Measurements from ENCODE around the gene SHANK1.

SHANK1 gene

DNA sequence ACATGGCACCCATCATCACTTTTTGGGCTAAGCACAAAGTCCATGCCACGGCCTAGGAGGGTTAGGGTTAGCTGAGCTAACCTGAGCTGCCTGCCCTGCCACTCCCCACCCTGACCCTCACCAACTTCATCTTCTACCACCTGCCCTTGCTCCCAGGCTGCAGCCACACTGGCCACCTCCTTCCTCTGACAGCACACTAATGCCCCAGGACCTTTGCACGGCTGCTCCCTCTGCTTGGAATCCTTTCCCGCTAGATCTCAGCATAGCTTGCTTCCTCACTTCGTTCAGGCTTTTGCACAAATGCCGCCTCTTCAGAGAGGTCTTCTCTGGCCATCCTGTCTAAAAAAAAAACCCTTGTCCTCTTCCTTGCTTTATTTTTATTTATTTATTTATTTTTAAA, 13.2 kb downstream of the SHANK1 start:
- H3K4me3 ChIP-seq (ENCODE audit: low read depth, low read length): no peak overlapping the region
- ChIA-PET POLR2A (no interaction called here), CTCF (interaction anchor here (0.9 to 7.1 kb wide), 6 partner anchors 10 to 168 kb away, joined by 3 to 75 read pairs (median 12); partner anchors contain the start of gene CLEC11A)
- no peak for DNase-seq (ENCODE audit: low read depth, low spot score)
- no peak for TF ChIP-seq CTCF (IDR thresholded peaks at IDR 0.05; ENCODE audit: insufficient read depth, low read length, missing control alignments)

DNA sequence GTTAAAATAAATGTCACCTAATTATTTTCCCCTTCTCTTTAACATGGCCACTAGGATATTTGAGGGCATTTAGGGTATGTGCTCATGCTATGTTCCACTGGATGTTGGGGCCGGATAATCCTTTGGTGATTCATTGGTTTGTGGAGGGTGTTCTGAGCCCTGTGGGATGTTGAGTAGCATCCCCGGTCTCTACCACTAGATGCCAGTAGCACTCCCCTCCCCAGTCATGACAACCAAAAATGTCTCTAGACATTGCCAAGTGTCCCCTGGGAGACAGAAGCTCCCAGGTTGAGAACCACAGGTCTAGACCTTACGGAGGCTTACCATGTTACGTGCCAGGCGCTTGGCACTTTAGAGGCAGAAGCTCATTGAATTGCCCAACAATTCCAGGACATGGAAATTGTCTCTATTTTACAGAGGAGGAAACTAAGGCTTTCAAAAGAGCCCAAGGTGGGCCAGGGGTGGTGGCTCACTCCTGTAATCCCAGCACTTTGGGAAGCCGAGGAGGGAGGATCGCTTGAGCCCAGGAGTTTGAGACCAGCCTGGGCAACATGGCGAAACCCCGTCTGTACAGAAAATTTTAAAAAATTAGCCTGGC, 14.1 kb downstream of the SHANK1 start:
- no peak for DNase-seq (ENCODE audit: low read depth, low spot score)
- POLR2A ChIA-PET: interaction anchor here (0.7 kb wide), 1 partner anchor 19 kb away, joined by 4 read pairs; no protein-coding TSS in a partner anchor
- CTCF ChIA-PET: interaction anchor here (0.7 to 7.1 kb wide), 18 partner anchors 9 to 373 kb away, joined by 3 to 75 read pairs (median 6); partner anchors contain the start of gene CLEC11A
- peak; percentile 84 for TF ChIP-seq CTCF (IDR thresholded peaks at IDR 0.05; ENCODE audit: insufficient read depth, low read length, missing control alignments)
- no peak overlapping the region for H3K4me3 ChIP-seq (ENCODE audit: low read depth, low read length)

- no peak for DNase-seq (ENCODE audit: low read depth, low spot score)
- no peak overlapping the region for H3K4me3 ChIP-seq (ENCODE audit: low read depth, low read length)
- ChIA-PET CTCF (interaction anchor here (0.7 to 7.1 kb wide), 12 partner anchors 8 to 218 kb away, joined by 3 to 75 read pairs (median 6); partner anchors contain the start of gene CLEC11A), POLR2A (no interaction called here)
- TF ChIP-seq CTCF (IDR thresholded peaks at IDR 0.05; ENCODE audit: insufficient read depth, low read length, missing control alignments): peak; percentile 11
Observed at GRCh38 chr19:50703915-50704796, 15.4 kb downstream of the SHANK1 start.

GRCh38 chr19:50702871-50703829, 16.5 kb downstream of the SHANK1 start:
- H3K4me3 ChIP-seq (ENCODE audit: low read depth, low read length): no peak overlapping the region
- ChIA-PET POLR2A (interaction anchor here (0.9 kb wide), 1 partner anchor 192 kb away, joined by 3 read pairs; the partner anchor contains the start of gene JOSD2), CTCF (interaction anchor here (0.6 to 7.1 kb wide), 9 partner anchors 11 to 219 kb away, joined by 3 to 75 read pairs (median 4); partner anchors contain the start of gene CLEC11A)
- TF ChIP-seq CTCF (IDR thresholded peaks at IDR 0.05; ENCODE audit: insufficient read depth, low read length, missing control alignments): no peak
- no peak for DNase-seq (ENCODE audit: low read depth, low spot score)

DNA sequence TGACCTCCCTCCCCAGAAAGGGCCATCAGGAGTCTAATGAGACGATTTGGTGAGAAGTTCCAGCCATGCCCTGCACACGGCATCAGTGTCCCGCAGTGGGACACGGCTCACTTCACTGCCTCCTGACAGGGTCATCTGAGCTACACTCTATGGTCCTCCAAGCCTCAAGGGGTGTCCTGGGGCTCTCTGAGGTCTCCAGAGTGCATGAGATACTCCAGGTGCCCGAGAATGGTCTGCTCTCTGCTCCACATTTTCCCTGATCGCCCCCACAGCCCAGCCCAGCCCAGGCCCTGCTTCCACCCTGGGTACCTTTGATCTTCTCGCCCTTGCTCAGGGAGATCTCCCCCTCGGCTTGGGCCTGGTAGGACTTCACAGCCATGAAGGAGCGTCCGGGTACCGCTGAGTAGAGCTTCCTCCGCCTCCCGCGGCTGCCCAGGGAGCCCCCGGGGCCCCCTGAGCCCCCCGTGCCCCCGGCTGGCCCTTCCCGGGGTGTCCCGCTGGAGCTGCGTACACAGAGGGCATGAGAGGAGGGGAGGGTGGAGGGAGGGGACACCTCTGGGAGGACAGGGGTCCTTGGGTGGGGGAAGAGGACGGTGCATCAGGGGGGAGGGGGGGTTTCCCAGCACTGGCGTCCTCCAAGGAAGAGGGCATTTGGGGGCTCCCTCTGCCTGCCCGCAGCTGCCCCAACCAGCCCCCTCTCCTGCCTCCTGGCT, 17.3 kb downstream of the SHANK1 start:
- ChIA-PET CTCF (interaction anchor here (0.6 to 7.1 kb wide), 6 partner anchors 14 to 165 kb away, joined by 3 to 75 read pairs (median 11); partner anchors contain the start of gene CLEC11A), POLR2A (interaction anchor here (0.9 kb wide), 1 partner anchor 191 kb away, joined by 3 read pairs; the partner anchor contains the start of gene JOSD2)

More for the DNA sequence above, 17.3 kb downstream of the SHANK1 start:
- TF ChIP-seq CTCF (IDR thresholded peaks at IDR 0.05; ENCODE audit: insufficient read depth, low read length, missing control alignments): no peak
- H3K4me3 ChIP-seq (ENCODE audit: low read depth, low read length): no peak overlapping the region
- DNase-seq (ENCODE audit: low read depth, low spot score): no peak

Measured in AG04449 (cell line).